ENCODE results near the gene HLCS. TPM values are rescaled to one million over a fixed set of nuclear protein-coding genes. Genes with fewer than 3 reads are reported as not detected.

Gene HLCS
- total and polyA plus RNA-seq, 10 of the 15 experiments (the other 5 are each of a cell fraction or from before 2014, with no cell fraction given): 1.5 to 12.7 (median 9.6) TPM

DNA sequence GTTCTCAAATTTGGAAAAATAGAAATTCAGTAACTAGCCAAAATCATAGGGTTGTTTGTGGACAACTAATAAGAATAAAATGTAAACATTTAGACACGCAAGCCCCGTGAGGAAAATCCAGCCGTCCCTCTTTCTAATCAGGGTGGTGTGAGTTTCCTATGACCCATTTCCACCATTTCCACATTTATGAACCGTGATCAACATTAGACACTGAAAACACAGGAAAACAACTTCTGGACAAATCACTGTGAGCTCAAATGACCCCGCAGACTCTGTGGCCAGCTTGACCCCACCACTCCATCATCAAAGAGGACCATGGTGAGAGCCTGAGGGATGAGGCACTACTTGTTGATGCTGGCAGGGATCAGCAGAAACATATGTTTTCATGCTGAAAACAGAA lies 166.6 kb downstream of the HLCS start:
- intact Hi-C loops (cut with micrococcal nuclease; ENCODE audit: unreplicated experiment): no loop called here
- in situ Hi-C loops (cut with MboI): no loop called here
- H4K20me1 ChIP-seq (ENCODE audit: control insufficient read depth, insufficient read depth): no peaks in the 10 kb centered on the region
- no peak overlapping the region for H3K27ac ChIP-seq (ENCODE audit: control insufficient read depth, insufficient read depth)
- WGBS (ENCODE audit: insufficient coverage, insufficient replicate concordance, low lambda C conversion rate, missing lambda C conversion rate): 88% methylated on average over 5 of the region's 5 CpGs
- H2AFZ ChIP-seq (ENCODE audit: control insufficient read depth, low read depth, low read length): no peak overlapping the region
- no peak for DNase-seq (ENCODE audit: low read depth, low spot score)
- H3K4me1 ChIP-seq (ENCODE audit: control insufficient read depth, insufficient read depth, low read length): no peaks in the 10 kb centered on the region
- no peaks in the 10 kb centered on the region; the same call in 2 of the 3 replicates for H3K9me3 ChIP-seq (replicated peaks; ENCODE audit: control insufficient read depth, insufficient read depth, low read length)
- no TSS peak for BruUV-seq (replicated peaks)
- ChIA-PET POLR2A (no interaction called here), RAD21 (ENCODE audit: unreplicated experiment) (no interaction called here), SMC1A (ENCODE audit: uncharacterized antibody, unreplicated experiment) (no interaction called here), CTCF (interaction anchor here (1.1 kb wide), 1 partner anchor 49 kb away, joined by 3 read pairs; no protein-coding TSS in a partner anchor)
- H3K4me2 ChIP-seq (ENCODE audit: control insufficient read depth, insufficient read depth): no peak overlapping the region
- no peaks in the 10 kb centered on the region for H3K36me3 ChIP-seq (ENCODE audit: control insufficient read depth in 2 of 2, insufficient read depth in 2 of 2, low read length in 1 of 2)
- no peaks in the 10 kb centered on the region for H3K79me2 ChIP-seq (ENCODE audit: control insufficient read depth, insufficient read depth, low read length)
- no peak overlapping the region for H3K4me3 ChIP-seq
- FAIRE-seq: no peak
- H3K9ac ChIP-seq (ENCODE audit: control insufficient read depth, insufficient read depth, low read length): no peak overlapping the region
- TF ChIP-seq EED (IDR thresholded peaks at IDR 0.05; ENCODE audit: low read depth) (no peak), NFYA (IDR thresholded peaks at IDR 0.05; ENCODE audit: borderline replicate concordance, low read depth, low read length) (no peak), RBBP5 (conservative IDR thresholded peaks at IDR 0.05) (no peak), SRF (IDR thresholded peaks at IDR 0.05; ENCODE audit: low read depth in 2 of 2, low read length in 2 of 2) (no peak), GABPA (IDR thresholded peaks at IDR 0.05; ENCODE audit: low read depth) (no peak), ZNF217 (IDR thresholded peaks at IDR 0.05) (no peak), ZZZ3 (IDR thresholded peaks at IDR 0.05; ENCODE audit: control insufficient read depth, insufficient read length, low read depth) (no peak), HDGF (IDR thresholded peaks at IDR 0.05) (no peak), RELA (IDR thresholded peaks at IDR 0.05; ENCODE audit: borderline replicate concordance, partially characterized antibody) (no peak), CBX5 (IDR thresholded peaks at IDR 0.05; ENCODE audit: low read depth) (no peak), KDM1A (IDR thresholded peaks at IDR 0.05; ENCODE audit: borderline replicate concordance) (no peak), CREB1 (IDR thresholded peaks at IDR 0.05; ENCODE audit: low read depth) (no peak), YBX1 (IDR thresholded peaks at IDR 0.05) (no peak), SMARCA5 (IDR thresholded peaks at IDR 0.05) (no peak), TCF12 (IDR thresholded peaks at IDR 0.05; ENCODE audit: low read depth, low read length) (no peak)
- TF ChIP-seq, protein P1, sequence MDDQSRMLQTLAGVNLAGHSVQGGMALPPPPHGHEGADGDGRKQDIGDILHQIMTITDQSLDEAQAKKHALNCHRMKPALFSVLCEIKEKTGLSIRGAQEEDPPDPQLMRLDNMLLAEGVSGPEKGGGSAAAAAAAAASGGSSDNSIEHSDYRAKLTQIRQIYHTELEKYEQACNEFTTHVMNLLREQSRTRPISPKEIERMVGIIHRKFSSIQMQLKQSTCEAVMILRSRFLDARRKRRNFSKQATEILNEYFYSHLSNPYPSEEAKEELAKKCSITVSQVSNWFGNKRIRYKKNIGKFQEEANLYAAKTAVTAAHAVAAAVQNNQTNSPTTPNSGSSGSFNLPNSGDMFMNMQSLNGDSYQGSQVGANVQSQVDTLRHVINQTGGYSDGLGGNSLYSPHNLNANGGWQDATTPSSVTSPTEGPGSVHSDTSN (IDR thresholded peaks at IDR 0.05; ENCODE audit: insufficient replicate concordance, low read depth, low read length): no peak
- TF ChIP-seq, protein P2, sequence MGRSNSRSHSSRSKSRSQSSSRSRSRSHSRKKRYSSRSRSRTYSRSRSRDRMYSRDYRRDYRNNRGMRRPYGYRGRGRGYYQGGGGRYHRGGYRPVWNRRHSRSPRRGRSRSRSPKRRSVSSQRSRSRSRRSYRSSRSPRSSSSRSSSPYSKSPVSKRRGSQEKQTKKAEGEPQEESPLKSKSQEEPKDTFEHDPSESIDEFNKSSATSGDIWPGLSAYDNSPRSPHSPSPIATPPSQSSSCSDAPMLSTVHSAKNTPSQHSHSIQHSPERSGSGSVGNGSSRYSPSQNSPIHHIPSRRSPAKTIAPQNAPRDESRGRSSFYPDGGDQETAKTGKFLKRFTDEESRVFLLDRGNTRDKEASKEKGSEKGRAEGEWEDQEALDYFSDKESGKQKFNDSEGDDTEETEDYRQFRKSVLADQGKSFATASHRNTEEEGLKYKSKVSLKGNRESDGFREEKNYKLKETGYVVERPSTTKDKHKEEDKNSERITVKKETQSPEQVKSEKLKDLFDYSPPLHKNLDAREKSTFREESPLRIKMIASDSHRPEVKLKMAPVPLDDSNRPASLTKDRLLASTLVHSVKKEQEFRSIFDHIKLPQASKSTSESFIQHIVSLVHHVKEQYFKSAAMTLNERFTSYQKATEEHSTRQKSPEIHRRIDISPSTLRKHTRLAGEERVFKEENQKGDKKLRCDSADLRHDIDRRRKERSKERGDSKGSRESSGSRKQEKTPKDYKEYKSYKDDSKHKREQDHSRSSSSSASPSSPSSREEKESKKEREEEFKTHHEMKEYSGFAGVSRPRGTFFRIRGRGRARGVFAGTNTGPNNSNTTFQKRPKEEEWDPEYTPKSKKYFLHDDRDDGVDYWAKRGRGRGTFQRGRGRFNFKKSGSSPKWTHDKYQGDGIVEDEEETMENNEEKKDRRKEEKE (IDR thresholded peaks at IDR 0.05): no peak
- TF ChIP-seq, protein P3, sequence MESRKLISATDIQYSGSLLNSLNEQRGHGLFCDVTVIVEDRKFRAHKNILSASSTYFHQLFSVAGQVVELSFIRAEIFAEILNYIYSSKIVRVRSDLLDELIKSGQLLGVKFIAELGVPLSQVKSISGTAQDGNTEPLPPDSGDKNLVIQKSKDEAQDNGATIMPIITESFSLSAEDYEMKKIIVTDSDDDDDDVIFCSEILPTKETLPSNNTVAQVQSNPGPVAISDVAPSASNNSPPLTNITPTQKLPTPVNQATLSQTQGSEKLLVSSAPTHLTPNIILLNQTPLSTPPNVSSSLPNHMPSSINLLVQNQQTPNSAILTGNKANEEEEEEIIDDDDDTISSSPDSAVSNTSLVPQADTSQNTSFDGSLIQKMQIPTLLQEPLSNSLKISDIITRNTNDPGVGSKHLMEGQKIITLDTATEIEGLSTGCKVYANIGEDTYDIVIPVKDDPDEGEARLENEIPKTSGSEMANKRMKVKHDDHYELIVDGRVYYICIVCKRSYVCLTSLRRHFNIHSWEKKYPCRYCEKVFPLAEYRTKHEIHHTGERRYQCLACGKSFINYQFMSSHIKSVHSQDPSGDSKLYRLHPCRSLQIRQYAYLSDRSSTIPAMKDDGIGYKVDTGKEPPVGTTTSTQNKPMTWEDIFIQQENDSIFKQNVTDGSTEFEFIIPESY (IDR thresholded peaks at IDR 0.05): no peak
- no peaks in the 10 kb centered on the region for H3K27me3 ChIP-seq (replicated peaks in 1 of 2; ENCODE audit: control insufficient read depth in 2 of 2, insufficient read depth in 2 of 2, low read length in 1 of 2)
- ATAC-seq: no peak

Data from GM12878 (cell line).